Neural progenitor cell (in vitro differentiated cells): Measurements from ENCODE around the gene CAP2. TPM values are rescaled to one million over a fixed set of nuclear protein-coding genes. Genes with fewer than 3 reads are reported as not detected.
A peak's percentile ranks its signal among the peaks of the same experiment; 100 is the strongest.

Experiments
- DNase-seq: peaks from one replicate; pipeline ENCODE4 v3.0.0-alpha.2; 2016; ENCODE audit warnings: low spot score
- H2AFZ ChIP-seq: fragments of 200-600 bp; sonication (generic); replicated peaks from 2 replicates; pipeline ENCODE4 v1.6.1; 2016; ENCODE audit warnings: antibody characterized with exemption
- H3F3A ChIP-seq: fragments of 200-600 bp; sonication (generic); 2 replicates; pipeline ENCODE4 v1.6.1; 2016; ENCODE audit warnings: antibody characterized with exemption, low read depth
- H3K27ac ChIP-seq: fragments of 200-600 bp; sonication (generic); 2 replicates; pipeline ENCODE4 v1.5.1; 2016; ENCODE audit warnings: mild to moderate bottlenecking
- H3K27me3 ChIP-seq: fragments of 200-600 bp; sonication (generic); 2 replicates; pipeline ENCODE4 v1.6.1; 2016; ENCODE audit warnings: mild to moderate bottlenecking, moderate library complexity
- H3K36me3 ChIP-seq: fragments of 200-600 bp; sonication (generic); 2 replicates; pipeline ENCODE4 v1.5.1; 2016
- H3K4me1 ChIP-seq: fragments of 200-600 bp; sonication (generic); 2 replicates; pipeline ENCODE4 v1.6.1; 2016; ENCODE audit warnings: mixed run types
- H3K4me2 ChIP-seq: fragments of 200-600 bp; sonication (generic); 2 replicates; pipeline ENCODE4 v1.6.1; 2016
- H3K4me3 ChIP-seq: fragments of 200-600 bp; sonication (generic); 2 replicates; pipeline ENCODE4 v1.5.1; 2016
- H3K79me2 ChIP-seq: fragments of 200-600 bp; sonication (generic); 2 replicates; pipeline ENCODE4 v1.6.1; 2016; ENCODE audit warnings: low read depth
- H3K9ac ChIP-seq: fragments of 200-600 bp; sonication (generic); 2 replicates; pipeline ENCODE4 v1.6.1; 2016
- H3K9me3 ChIP-seq: fragments of 200-600 bp; sonication (generic); 2 replicates; pipeline ENCODE4 v1.5.1; 2016; ENCODE audit warnings: low read depth
- H4K20me1 ChIP-seq: fragments of 200-600 bp; sonication (generic); 2 replicates; pipeline ENCODE4 v1.6.1; 2016; ENCODE audit warnings: low read depth
- H3K27ac Mint-ChIP-seq: 3 replicates; pipeline ENCODE4 v1.8.0; 2021; ENCODE audit warnings: mixed read lengths
- H3K27me3 Mint-ChIP-seq: 2 replicates; pipeline ENCODE4 v1.8.0; 2022; ENCODE audit warnings: low read depth, mild to moderate bottlenecking, inconsistent platforms, moderate library complexity, mixed read lengths; ENCODE audit not compliant: insufficient read depth
- H3K36me3 Mint-ChIP-seq: 3 replicates; pipeline ENCODE4 v1.8.0; 2021; ENCODE audit warnings: mixed read lengths
- H3K4me1 Mint-ChIP-seq: 3 replicates; pipeline ENCODE4 v1.8.0; 2021; ENCODE audit warnings: mixed read lengths
- H3K4me3 Mint-ChIP-seq: 3 replicates; pipeline ENCODE4 v1.8.0; 2021; ENCODE audit warnings: mild to moderate bottlenecking, moderate library complexity, mixed read lengths
- H3K9me3 Mint-ChIP-seq: 3 replicates; pipeline ENCODE4 v1.8.0; 2020; ENCODE audit warnings: mixed read lengths
- CTCF ChIP-seq: fragments of 200-600 bp; sonication (generic); IDR thresholded peaks from 2 replicates; pipeline ENCODE4 v1.5.1; 2017; ENCODE audit warnings: antibody characterized with exemption, mild to moderate bottlenecking
- EZH2 ChIP-seq: fragments of 200-600 bp; sonication (generic); IDR thresholded peaks from 2 replicates; pipeline ENCODE4 v1.6.1; 2017; ENCODE audit warnings: antibody characterized with exemption, mild to moderate bottlenecking, moderate library complexity
- EZH2phosphoT487 ChIP-seq: fragments of 200-600 bp; sonication (generic); IDR thresholded peaks from 2 replicates; pipeline ENCODE4 v1.6.1; 2017; ENCODE audit warnings: antibody characterized with exemption
- total RNA-seq: library from RNA; depleted of rRNA; stranded (reverse); fragments of >200 nt; gene quantifications from 2 replicates; pipeline ENCODE4 v1.2.3, GENCODE V29; 2015; ENCODE audit warnings: low replicate concordance

CAP2 gene
- total RNA-seq, 1 donor from 2014 or later, result 27.4 TPM

- Mint-ChIP-seq H3K27ac (no peak overlapping the region), H3K27me3 (peaks cover 5% of the 10 kb centered on the region), H3K36me3 (peaks cover 2% of the 10 kb centered on the region), H3K4me3 (no peak overlapping the region), H3K9me3 (peaks cover 2% of the 10 kb centered on the region), H3K4me1 (peaks cover 23% of the 10 kb centered on the region)
- H3K9me3 ChIP-seq, result no peaks in the 10 kb centered on the region
- no peak for DNase-seq
- peaks cover 14% of the 10 kb centered on the region for H3K4me1 ChIP-seq
- no peak overlapping the region for H3K4me3 ChIP-seq
- H3F3A ChIP-seq, result peaks cover 6% of the 10 kb centered on the region
- no peak for TF ChIP-seq EZH2
- no peak for TF ChIP-seq EZH2phosphoT487
- no peak for TF ChIP-seq CTCF
- H4K20me1 ChIP-seq, result no peaks in the 10 kb centered on the region
- no peak overlapping the region for H3K4me2 ChIP-seq
- H3K9ac ChIP-seq, result no peak overlapping the region
- H3K27me3 ChIP-seq, result no peaks in the 10 kb centered on the region
- no peak overlapping the region for H2AFZ ChIP-seq
- H3K79me2 ChIP-seq, result peaks cover 11% of the 10 kb centered on the region
- no peaks in the 10 kb centered on the region for H3K36me3 ChIP-seq
- H3K27ac ChIP-seq, result no peak overlapping the region
Measured at GRCh38 chr6:17390276-17390675, 3.1 kb upstream of the CAP2 start.

GRCh38 chr6:17391976-17392375 is 1.4 kb upstream of the CAP2 start:
- no peak for DNase-seq
- Histone ChIP-seq H3K79me2 (peaks cover 28% of the 10 kb centered on the region), H3K9ac (no peak overlapping the region), H3K4me1 (peaks cover 14% of the 10 kb centered on the region), H3K27ac (no peak overlapping the region), H3K9me3 (no peaks in the 10 kb centered on the region), H3K36me3 (peaks cover 12% of the 10 kb centered on the region), H3F3A (peaks cover 6% of the 10 kb centered on the region), H3K27me3 (no peaks in the 10 kb centered on the region), H3K4me3 (no peak overlapping the region), H4K20me1 (no peaks in the 10 kb centered on the region), H3K4me2 (no peak overlapping the region), H2AFZ (no peak overlapping the region)
- Mint-ChIP-seq H3K27me3 (peaks cover 5% of the 10 kb centered on the region), H3K4me1 (peaks cover 19% of the 10 kb centered on the region), H3K4me3 (no peak overlapping the region), H3K27ac (no peak overlapping the region), H3K9me3 (peaks cover 14% of the 10 kb centered on the region), H3K36me3 (peaks cover 14% of the 10 kb centered on the region)
- TF ChIP-seq EZH2 (no peak), EZH2phosphoT487 (no peak), CTCF (no peak)

- Histone ChIP-seq H2AFZ (peak overlapping the region; percentile 98), H3K27me3 (no peaks in the 10 kb centered on the region), H3K4me1 (peaks cover 14% of the 10 kb centered on the region), H3K9me3 (no peaks in the 10 kb centered on the region), H3K9ac (no peak overlapping the region), H3K27ac (peak overlapping the region; percentile 83), H3K79me2 (peaks cover 45% of the 10 kb centered on the region), H3K4me2 (peak overlapping the region; percentile 96), H3K4me3 (peak overlapping the region; percentile 87), H3F3A (peaks cover 6% of the 10 kb centered on the region), H4K20me1 (no peaks in the 10 kb centered on the region), H3K36me3 (peaks cover 12% of the 10 kb centered on the region)
- peaks cover 5% of the 10 kb centered on the region for H3K27me3 Mint-ChIP-seq
- H3K9me3 Mint-ChIP-seq, result peaks cover 24% of the 10 kb centered on the region
- peak; percentile 82 for DNase-seq
- H3K4me1 Mint-ChIP-seq, result peaks cover 19% of the 10 kb centered on the region
- peaks cover 23% of the 10 kb centered on the region for H3K36me3 Mint-ChIP-seq
- H3K27ac Mint-ChIP-seq, result peak overlapping the region; percentile 100
- peak overlapping the region; percentile 99 for H3K4me3 Mint-ChIP-seq
- TF ChIP-seq CTCF (no peak), EZH2phosphoT487 (no peak)
Measured at GRCh38 chr6:17393892-17394631, 667 bp downstream of the CAP2 start.
